ENCODE results near the gene TBC1D13. TPM values are rescaled to one million over a fixed set of nuclear protein-coding genes. Genes with fewer than 3 reads are reported as not detected.

Gene TBC1D13
- total RNA-seq, 1 donor from 2014 or later, result 24.3 TPM

- no peaks in the 10 kb centered on the region for H3K4me1 Mint-ChIP-seq (ENCODE audit: low read depth, unreplicated experiment)
- H3K4me3 ChIP-seq (ENCODE audit: insufficient read depth, low read depth, low read length), result no peak overlapping the region
- peaks cover 4% of the 10 kb centered on the region for H4K20me1 ChIP-seq (ENCODE audit: insufficient read depth, low read length)
- DNase-seq (ENCODE audit: low read depth) (no peak), FAIRE-seq (no peak)
- H3K27ac ChIP-seq (ENCODE audit: low read depth, low read length), result no peak overlapping the region
- H3K9me3 Mint-ChIP-seq (ENCODE audit: unreplicated experiment), result no peaks in the 10 kb centered on the region
- peaks cover 22% of the 10 kb centered on the region for H3K36me3 Mint-ChIP-seq (ENCODE audit: low read depth, unreplicated experiment)
- H3K27me3 Mint-ChIP-seq (ENCODE audit: low read depth, unreplicated experiment), result no peaks in the 10 kb centered on the region
- H3K9ac ChIP-seq (ENCODE audit: low read length), result no peak overlapping the region
- no peak overlapping the region for H3K4me2 ChIP-seq (ENCODE audit: low read length)
- H3K27me3 ChIP-seq (ENCODE audit: insufficient read depth, low read length), result no peaks in the 10 kb centered on the region
- TF ChIP-seq CTCF (IDR thresholded peaks at IDR 0.05; ENCODE audit: insufficient read depth, low read depth, low read length) (no peak), EZH2 (IDR thresholded peaks at IDR 0.05; ENCODE audit: insufficient read depth, low read length) (no peak)
- no peaks in the 10 kb centered on the region for H3K79me2 ChIP-seq (ENCODE audit: insufficient read depth, low read length)
- no peak overlapping the region for H3K4me3 Mint-ChIP-seq (ENCODE audit: unreplicated experiment)
- no peak overlapping the region for H3K27ac Mint-ChIP-seq (ENCODE audit: unreplicated experiment)
- peaks cover 29% of the 10 kb centered on the region for H3K36me3 ChIP-seq (ENCODE audit: insufficient read depth, low read length)
- no peak overlapping the region for H2AFZ ChIP-seq (ENCODE audit: low read depth, low read length)
- H3K9me3 ChIP-seq (ENCODE audit: insufficient read depth, low read depth, low read length), result no peaks in the 10 kb centered on the region
- H3K4me1 ChIP-seq (ENCODE audit: insufficient read depth, low read length), result no peaks in the 10 kb centered on the region
These were observed 11.8 kb downstream of the TBC1D13 start for GRCh38 chr9:128798896-128799295.

DNA sequence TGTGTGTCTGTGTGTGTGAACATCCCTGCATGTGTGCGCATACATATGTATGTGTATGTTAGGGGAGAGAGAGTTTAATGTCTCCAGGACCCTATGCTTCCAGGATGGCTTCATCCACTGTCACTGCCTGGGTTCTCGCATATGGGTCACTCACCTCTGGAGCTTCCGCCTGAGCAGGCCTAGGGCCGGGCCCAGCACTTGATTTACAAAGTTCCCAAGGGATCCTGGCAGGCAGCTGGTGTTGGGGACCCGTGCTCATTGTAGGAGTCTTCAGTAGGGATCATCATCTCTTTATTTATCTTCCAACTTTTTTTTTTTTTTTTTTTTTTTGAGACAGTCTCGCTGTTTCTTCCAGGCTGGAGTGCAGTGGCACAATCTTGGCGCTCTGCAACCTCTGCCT, 13.0 kb downstream of the TBC1D13 start:
- Mint-ChIP-seq H3K27ac (ENCODE audit: unreplicated experiment) (no peak overlapping the region), H3K27me3 (ENCODE audit: low read depth, unreplicated experiment) (no peaks in the 10 kb centered on the region), H3K36me3 (ENCODE audit: low read depth, unreplicated experiment) (peaks cover 22% of the 10 kb centered on the region), H3K9me3 (ENCODE audit: unreplicated experiment) (no peaks in the 10 kb centered on the region), H3K4me3 (ENCODE audit: unreplicated experiment) (no peak overlapping the region), H3K4me1 (ENCODE audit: low read depth, unreplicated experiment) (no peaks in the 10 kb centered on the region)
- FAIRE-seq (no peak), DNase-seq (ENCODE audit: low read depth) (no peak)
- no peaks in the 10 kb centered on the region for H3K79me2 ChIP-seq (ENCODE audit: insufficient read depth, low read length)
- H3K9me3 ChIP-seq (ENCODE audit: insufficient read depth, low read depth, low read length), result no peaks in the 10 kb centered on the region
- H3K4me3 ChIP-seq (ENCODE audit: insufficient read depth, low read depth, low read length), result no peak overlapping the region
- H4K20me1 ChIP-seq (ENCODE audit: insufficient read depth, low read length), result peaks cover 4% of the 10 kb centered on the region
- H3K9ac ChIP-seq (ENCODE audit: low read length), result no peak overlapping the region
- H3K36me3 ChIP-seq (ENCODE audit: insufficient read depth, low read length), result peaks cover 29% of the 10 kb centered on the region
- H3K4me2 ChIP-seq (ENCODE audit: low read length), result no peak overlapping the region
- TF ChIP-seq EZH2 (IDR thresholded peaks at IDR 0.05; ENCODE audit: insufficient read depth, low read length), result no peak
- TF ChIP-seq CTCF (IDR thresholded peaks at IDR 0.05; ENCODE audit: insufficient read depth, low read depth, low read length), result no peak
- H3K27ac ChIP-seq (ENCODE audit: low read depth, low read length), result no peak overlapping the region
- no peaks in the 10 kb centered on the region for H3K4me1 ChIP-seq (ENCODE audit: insufficient read depth, low read length)
- no peaks in the 10 kb centered on the region for H3K27me3 ChIP-seq (ENCODE audit: insufficient read depth, low read length)
- H2AFZ ChIP-seq (ENCODE audit: low read depth, low read length), result no peak overlapping the region

DNA sequence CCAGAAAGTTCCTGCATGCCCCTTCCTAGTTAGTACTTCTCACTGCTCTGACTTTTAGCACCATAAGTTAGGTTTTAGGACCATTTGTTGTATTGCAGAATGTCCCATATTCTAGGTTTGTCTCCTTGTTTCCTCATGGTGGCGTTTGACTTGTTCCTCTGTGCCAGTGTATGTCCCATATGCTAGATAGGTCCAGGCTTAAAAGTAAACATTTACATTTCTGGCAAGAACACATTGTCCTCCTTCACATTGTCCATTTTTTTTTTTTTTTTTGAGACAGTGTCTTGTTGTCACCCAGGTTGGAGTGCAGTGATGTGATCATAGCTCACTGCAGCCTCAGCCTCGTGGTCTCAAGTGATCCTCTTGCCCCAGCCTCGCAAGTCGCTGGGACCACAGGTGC, 15.4 kb downstream of the TBC1D13 start:
- peaks cover 27% of the 10 kb centered on the region for H3K36me3 ChIP-seq (ENCODE audit: insufficient read depth, low read length)
- no peak overlapping the region for H3K27ac Mint-ChIP-seq (ENCODE audit: unreplicated experiment)
- TF ChIP-seq EZH2 (IDR thresholded peaks at IDR 0.05; ENCODE audit: insufficient read depth, low read length), result no peak
- no peak for TF ChIP-seq CTCF (IDR thresholded peaks at IDR 0.05; ENCODE audit: insufficient read depth, low read depth, low read length)

More for the DNA sequence above, 15.4 kb downstream of the TBC1D13 start:
- Histone ChIP-seq H3K4me3 (ENCODE audit: insufficient read depth, low read depth, low read length) (no peak overlapping the region), H3K4me1 (ENCODE audit: insufficient read depth, low read length) (no peaks in the 10 kb centered on the region), H3K9ac (ENCODE audit: low read length) (no peak overlapping the region), H2AFZ (ENCODE audit: low read depth, low read length) (no peak overlapping the region), H4K20me1 (ENCODE audit: insufficient read depth, low read length) (peaks cover 4% of the 10 kb centered on the region), H3K27ac (ENCODE audit: low read depth, low read length) (no peak overlapping the region), H3K4me2 (ENCODE audit: low read length) (no peak overlapping the region), H3K27me3 (ENCODE audit: insufficient read depth, low read length) (no peaks in the 10 kb centered on the region), H3K9me3 (ENCODE audit: insufficient read depth, low read depth, low read length) (no peaks in the 10 kb centered on the region), H3K79me2 (ENCODE audit: insufficient read depth, low read length) (no peaks in the 10 kb centered on the region)
- Mint-ChIP-seq H3K36me3 (ENCODE audit: low read depth, unreplicated experiment) (peaks cover 19% of the 10 kb centered on the region), H3K27me3 (ENCODE audit: low read depth, unreplicated experiment) (no peaks in the 10 kb centered on the region), H3K4me3 (ENCODE audit: unreplicated experiment) (peak overlapping the region; percentile 14), H3K9me3 (ENCODE audit: unreplicated experiment) (no peaks in the 10 kb centered on the region), H3K4me1 (ENCODE audit: low read depth, unreplicated experiment) (no peaks in the 10 kb centered on the region)
- FAIRE-seq, result no peak
- no peak for DNase-seq (ENCODE audit: low read depth)
